Muscle of leg (tissue), 11 donors: ENCODE results near the gene CDK12. TPM values are rescaled to one million over a fixed set of nuclear protein-coding genes. Genes with fewer than 3 reads are reported as not detected.
"Not testable (repeated sequence)": the region's sequence is repeated elsewhere in the genome, so short reads cannot be mapped to it uniquely, and the experiment has no call there.

Source experiments
- DNase-seq: peaks from one replicate; pipeline ENCODE4 v3.0.0; 2013
- H3K27ac ChIP-seq: one replicate; pipeline ENCODE4 v1.5.1; 2013; ENCODE audit warnings: mild to moderate bottlenecking, low read length, control low read depth
- H3K27me3 ChIP-seq: one replicate; pipeline ENCODE4 v1.6.1; 2013; ENCODE audit warnings: low read length; ENCODE audit not compliant: control insufficient read depth, insufficient read depth
- H3K36me3 ChIP-seq: one replicate; pipeline ENCODE4 v1.6.1; 2013; ENCODE audit warnings: low read length; ENCODE audit not compliant: control insufficient read depth, insufficient read depth
- H3K4me1 ChIP-seq: one replicate; pipeline ENCODE4 v1.6.1; 2013; ENCODE audit warnings: low read length; ENCODE audit not compliant: control insufficient read depth, insufficient read depth
- H3K4me3 ChIP-seq: one replicate; pipeline ENCODE4 v1.5.1; 2013; ENCODE audit warnings: low read length, control low read depth
- H3K9me3 ChIP-seq: replicated peaks from 2 replicates; pipeline ENCODE4 v1.6.1; 2013; ENCODE audit warnings: low read depth, low read length; ENCODE audit not compliant: control insufficient read depth
- WGBS: methylation state at CpG from one replicate; pipeline ENCODE4 v1.1.5; 2013; ENCODE audit warnings: missing lambda C conversion rate; ENCODE audit not compliant: insufficient coverage; 5-methylcytosine and 5-hydroxymethylcytosine counted together
- polyA plus RNA-seq, 8 donors: library from polyadenylated mRNA; unstranded; fragments of 120-200 nt; gene quantifications; one replicate each; pipeline versions ENCODE4 v1.2.1 to v1.2.3, GENCODE V29; 2013; ENCODE audit warnings: inconsistent platforms in 1 of 8, low replicate concordance in 1 of 8; ENCODE audit not compliant: insufficient read length in 8 of 8, insufficient read depth in 1 of 8
- total RNA-seq: library from RNA; stranded (reverse); fragments of 120-200 nt; gene quantifications from one replicate; pipeline ENCODE4 v1.2.4, GENCODE V29; 2013

Gene CDK12
- total and polyA plus RNA-seq, 9 donors: 24.1 to 34.0 (median 27.0) TPM

DNA sequence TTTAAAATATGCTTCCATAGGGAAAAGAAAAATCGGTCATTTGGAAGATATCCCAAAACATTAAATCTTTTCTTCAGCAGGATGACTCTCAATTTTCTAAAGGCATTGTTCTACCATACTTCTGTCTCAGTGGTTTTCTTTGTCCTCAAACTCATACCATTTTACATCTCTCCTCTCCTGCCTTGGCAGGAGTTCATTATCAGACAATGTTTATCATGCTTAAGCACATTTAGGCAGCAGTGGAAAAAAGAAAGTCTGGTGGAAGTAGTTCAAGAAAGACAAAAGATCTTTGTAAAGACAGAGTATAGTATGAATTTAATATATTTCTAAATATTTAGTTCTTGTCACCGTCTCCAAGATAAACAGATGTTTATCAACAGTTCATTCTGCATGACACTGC lies 68.2 kb downstream of the CDK12 start:
- WGBS: no CpG with 5 or more reads among the region's 2 CpGs
- peaks cover 41% of the 10 kb centered on the region for H3K36me3 ChIP-seq
- H3K4me1 ChIP-seq: no peaks in the 10 kb centered on the region
- peak; percentile 16 for DNase-seq
- H3K4me3 ChIP-seq: no peak overlapping the region
- no peak overlapping the region for H3K27ac ChIP-seq
- H3K9me3 ChIP-seq: no peaks in the 10 kb centered on the region
- H3K27me3 ChIP-seq: no peaks in the 10 kb centered on the region

DNA sequence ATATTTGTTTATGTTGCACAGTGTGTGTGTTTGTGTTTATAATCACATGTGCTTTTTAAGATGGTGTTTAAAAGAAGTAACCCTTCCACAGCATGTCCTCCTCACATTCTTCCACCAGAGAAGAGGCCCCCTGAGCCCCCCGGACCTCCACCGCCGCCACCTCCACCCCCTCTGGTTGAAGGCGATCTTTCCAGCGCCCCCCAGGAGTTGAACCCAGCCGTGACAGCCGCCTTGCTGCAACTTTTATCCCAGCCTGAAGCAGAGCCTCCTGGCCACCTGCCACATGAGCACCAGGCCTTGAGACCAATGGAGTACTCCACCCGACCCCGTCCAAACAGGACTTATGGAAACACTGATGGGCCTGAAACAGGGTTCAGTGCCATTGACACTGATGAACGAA lies 69.2 kb downstream of the CDK12 start:
- H3K9me3 ChIP-seq: no peaks in the 10 kb centered on the region
- H3K4me3 ChIP-seq: no peak overlapping the region
- WGBS: 89% methylated on average over 8 of the region's 10 CpGs
- no peak for DNase-seq
- H3K27ac ChIP-seq: no peak overlapping the region
- H3K27me3 ChIP-seq: no peaks in the 10 kb centered on the region
- peaks cover 39% of the 10 kb centered on the region for H3K36me3 ChIP-seq
- H3K4me1 ChIP-seq: no peaks in the 10 kb centered on the region

DNA sequence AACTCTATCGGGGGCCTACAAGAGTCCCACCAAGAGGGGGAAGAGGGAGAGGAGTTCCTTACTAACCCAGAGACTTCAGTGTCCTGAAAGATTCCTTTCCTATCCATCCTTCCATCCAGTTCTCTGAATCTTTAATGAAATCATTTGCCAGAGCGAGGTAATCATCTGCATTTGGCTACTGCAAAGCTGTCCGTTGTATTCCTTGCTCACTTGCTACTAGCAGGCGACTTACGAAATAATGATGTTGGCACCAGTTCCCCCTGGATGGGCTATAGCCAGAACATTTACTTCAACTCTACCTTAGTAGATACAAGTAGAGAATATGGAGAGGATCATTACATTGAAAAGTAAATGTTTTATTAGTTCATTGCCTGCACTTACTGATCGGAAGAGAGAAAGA lies 70.0 kb downstream of the CDK12 start:
- Histone ChIP-seq H3K4me1 (no peaks in the 10 kb centered on the region), H3K27ac (no peak overlapping the region), H3K27me3 (no peaks in the 10 kb centered on the region), H3K4me3 (no peak overlapping the region), H3K9me3 (no peaks in the 10 kb centered on the region), H3K36me3 (peaks cover 32% of the 10 kb centered on the region)
- WGBS: 100% methylated on average over 2 of the region's 6 CpGs
- DNase-seq: no peak

DNA sequence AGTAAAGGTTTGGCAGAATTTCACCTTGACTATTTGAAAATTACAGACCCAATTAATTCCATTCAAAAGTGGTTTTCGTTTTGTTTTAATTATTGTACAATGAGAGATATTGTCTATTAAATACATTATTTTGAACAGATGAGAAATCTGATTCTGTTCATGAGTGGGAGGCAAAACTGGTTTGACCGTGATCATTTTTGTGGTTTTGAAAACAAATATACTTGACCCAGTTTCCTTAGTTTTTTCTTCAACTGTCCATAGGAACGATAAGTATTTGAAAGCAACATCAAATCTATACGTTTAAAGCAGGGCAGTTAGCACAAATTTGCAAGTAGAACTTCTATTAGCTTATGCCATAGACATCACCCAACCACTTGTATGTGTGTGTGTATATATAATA lies 72.6 kb downstream of the CDK12 start:
- H3K27ac ChIP-seq: no peak overlapping the region
- WGBS: no CpG with 5 or more reads among the region's 4 CpGs
- no peak overlapping the region for H3K4me3 ChIP-seq
- H3K36me3 ChIP-seq: peaks cover 19% of the 10 kb centered on the region
- H3K9me3 ChIP-seq: no peaks in the 10 kb centered on the region
- H3K27me3 ChIP-seq: no peaks in the 10 kb centered on the region
- no peak for DNase-seq
- H3K4me1 ChIP-seq: no peaks in the 10 kb centered on the region

DNA sequence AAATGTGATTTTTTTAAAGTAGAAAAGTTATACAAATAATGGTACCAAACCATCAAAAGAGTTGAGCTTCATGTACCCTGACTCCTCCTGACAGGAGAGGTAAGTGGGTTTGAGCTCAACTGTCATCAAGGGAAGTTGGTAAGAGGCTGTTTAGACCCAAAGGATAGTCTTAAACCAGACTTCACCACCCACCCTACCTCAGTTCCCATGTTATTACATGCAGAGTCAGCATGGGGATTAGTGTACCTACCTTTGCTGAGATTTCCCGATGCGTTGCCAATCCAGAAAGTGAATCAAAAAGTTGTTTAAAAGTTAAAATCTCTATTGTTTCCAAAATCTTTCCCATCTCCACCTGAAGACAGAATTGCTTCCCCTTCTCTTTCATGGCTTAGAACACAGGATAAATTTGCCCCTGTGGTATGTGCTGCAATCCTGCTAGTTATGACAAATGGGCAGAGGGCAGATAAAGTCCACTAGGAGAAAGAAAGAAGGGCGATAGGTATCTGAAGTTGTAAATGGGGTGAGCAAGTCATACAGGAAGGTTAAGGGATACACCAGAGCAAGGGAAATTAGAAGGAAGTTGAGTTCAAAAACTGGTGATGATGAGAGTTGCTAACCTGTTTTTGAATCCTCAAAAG lies 73.6 kb downstream of the CDK12 start:
- H3K4me3 ChIP-seq: no peak overlapping the region
- peaks cover 17% of the 10 kb centered on the region for H3K36me3 ChIP-seq
- no peaks in the 10 kb centered on the region for H3K4me1 ChIP-seq
- H3K27ac ChIP-seq: no peak overlapping the region
- 79% methylated on average over 1 of the region's 3 CpGs for WGBS
- DNase-seq: no peak
- H3K9me3 ChIP-seq: no peaks in the 10 kb centered on the region
- H3K27me3 ChIP-seq: no peaks in the 10 kb centered on the region

DNA sequence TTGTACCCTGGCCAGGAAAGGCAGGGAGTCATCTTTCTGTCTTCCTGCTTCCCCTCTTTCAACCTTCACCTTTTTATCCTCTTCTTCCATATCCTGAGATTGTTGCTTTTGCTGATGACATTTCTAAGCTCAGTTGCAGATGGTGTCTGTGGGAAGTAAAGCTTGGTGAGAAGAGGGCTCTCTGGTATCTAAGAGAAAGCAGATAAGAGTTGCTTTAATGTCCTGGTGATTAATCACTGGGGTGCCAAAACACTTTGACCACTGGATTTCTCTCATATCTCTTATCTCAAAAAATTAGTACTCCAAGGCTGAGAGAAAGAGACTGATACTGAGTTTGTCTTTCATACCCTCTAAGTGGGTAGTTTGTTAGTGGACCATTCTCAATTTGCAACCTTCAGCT lies 75.2 kb downstream of the CDK12 start:
- Histone ChIP-seq H3K9me3 (no peaks in the 10 kb centered on the region), H3K27me3 (no peaks in the 10 kb centered on the region), H3K27ac (no peak overlapping the region), H3K36me3 (peaks cover 6% of the 10 kb centered on the region), H3K4me3 (no peak overlapping the region), H3K4me1 (no peaks in the 10 kb centered on the region)
- no peak for DNase-seq

DNA sequence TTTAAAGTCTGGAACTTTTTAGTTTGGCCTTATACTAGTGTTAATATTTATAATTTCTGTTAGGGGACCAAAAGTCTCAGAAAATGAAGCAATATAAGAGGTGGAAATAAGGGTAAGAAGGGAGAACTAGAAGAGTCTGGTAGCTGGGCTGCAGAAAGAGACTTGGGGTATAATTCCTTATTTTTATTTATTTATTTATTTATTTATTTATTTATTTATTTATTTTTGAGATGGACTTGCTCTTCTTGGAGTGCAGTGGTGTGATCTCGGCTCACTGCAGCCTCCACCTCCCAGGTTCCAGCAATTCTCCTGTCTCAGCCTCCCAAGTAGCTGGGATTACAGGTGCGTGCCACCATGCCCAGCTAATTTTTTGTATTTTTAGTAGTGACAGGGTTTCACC lies 76.1 kb downstream of the CDK12 start:
- H3K36me3 ChIP-seq, H3K4me1 ChIP-seq, H3K9me3 ChIP-seq, DNase-seq, H3K4me3 ChIP-seq, H3K27ac ChIP-seq, H3K27me3 ChIP-seq: not testable (repeated sequence)
- no CpG with 5 or more reads among the region's 2 CpGs for WGBS

DNA sequence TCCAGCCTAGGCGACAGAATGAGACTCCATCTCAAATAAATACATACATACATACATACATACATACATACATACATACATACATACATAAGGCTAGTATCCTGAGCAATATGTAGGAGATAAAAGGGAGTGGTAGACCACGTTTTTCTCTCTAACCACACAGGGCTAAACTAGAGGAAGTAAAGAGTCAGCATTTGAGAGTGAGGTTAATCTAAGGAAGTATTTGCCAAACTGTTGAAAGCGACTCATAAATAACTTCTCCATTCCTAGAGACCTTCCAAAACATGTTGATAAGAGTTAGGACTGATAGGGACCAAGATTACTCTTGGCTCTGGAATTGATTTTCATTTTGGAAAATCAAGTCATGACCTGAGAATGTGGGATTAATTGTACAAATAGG lies 77.6 kb downstream of the CDK12 start:
- no CpG with 5 or more reads among the region's 3 CpGs for WGBS
- Histone ChIP-seq H3K27ac (no peak overlapping the region), H3K36me3 (peaks cover 2% of the 10 kb centered on the region), H3K9me3 (no peaks in the 10 kb centered on the region), H3K27me3 (no peaks in the 10 kb centered on the region), H3K4me1 (no peaks in the 10 kb centered on the region), H3K4me3 (no peak overlapping the region)
- DNase-seq: no peak

DNA sequence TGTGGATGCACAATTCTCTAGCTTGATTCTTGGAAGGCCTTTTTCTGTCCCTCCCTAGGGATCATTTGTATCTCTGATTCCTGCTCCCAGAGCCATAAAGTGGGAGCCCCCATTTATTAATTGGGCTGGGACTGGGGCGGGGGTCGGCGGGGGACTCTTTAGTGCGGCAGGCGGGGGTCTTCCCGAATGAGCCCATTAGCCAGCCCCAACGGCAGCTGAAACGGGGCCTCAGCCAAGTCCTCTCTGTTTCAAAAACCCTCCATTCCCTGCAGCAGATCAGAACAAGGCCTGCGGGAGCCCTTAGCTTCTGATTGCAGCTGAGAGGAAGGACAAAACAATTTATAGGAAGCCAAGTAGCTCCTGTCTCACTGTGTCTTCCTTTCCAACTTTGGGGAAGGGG lies 79.3 kb downstream of the CDK12 start:
- Histone ChIP-seq H3K36me3 (peaks cover 6% of the 10 kb centered on the region), H3K27me3 (no peaks in the 10 kb centered on the region), H3K9me3 (no peaks in the 10 kb centered on the region), H3K27ac (no peak overlapping the region), H3K4me1 (no peaks in the 10 kb centered on the region), H3K4me3 (no peak overlapping the region)
- WGBS: 89% methylated on average over 5 of the region's 9 CpGs
- DNase-seq: peak; percentile 24

DNA sequence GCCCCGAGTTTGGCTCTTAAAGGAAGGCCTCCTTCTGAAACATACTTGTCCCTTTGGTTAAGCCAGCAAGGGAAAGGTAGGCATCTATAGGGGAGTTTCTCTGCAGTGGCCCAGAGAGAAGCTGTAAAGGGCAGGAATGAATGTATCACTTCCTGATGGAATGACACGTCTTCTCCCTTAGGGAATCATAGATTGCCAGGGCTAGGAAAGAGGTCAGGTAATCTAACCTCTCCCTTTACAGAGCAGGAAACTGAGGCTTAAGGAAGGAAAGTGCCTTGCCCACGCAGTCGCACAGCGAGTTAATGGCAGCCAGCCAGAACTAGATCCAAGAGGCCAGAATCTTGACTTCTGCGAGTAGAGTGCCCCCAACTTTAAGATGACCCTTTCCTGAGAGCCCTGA lies 80.4 kb downstream of the CDK12 start:
- H3K9me3 ChIP-seq: no peaks in the 10 kb centered on the region
- WGBS: 62% methylated on average over 5 of the region's 6 CpGs
- no peak for DNase-seq
- no peak overlapping the region for H3K4me3 ChIP-seq
- peaks cover 9% of the 10 kb centered on the region for H3K36me3 ChIP-seq
- H3K27ac ChIP-seq: no peak overlapping the region
- no peaks in the 10 kb centered on the region for H3K27me3 ChIP-seq
- no peaks in the 10 kb centered on the region for H3K4me1 ChIP-seq

DNA sequence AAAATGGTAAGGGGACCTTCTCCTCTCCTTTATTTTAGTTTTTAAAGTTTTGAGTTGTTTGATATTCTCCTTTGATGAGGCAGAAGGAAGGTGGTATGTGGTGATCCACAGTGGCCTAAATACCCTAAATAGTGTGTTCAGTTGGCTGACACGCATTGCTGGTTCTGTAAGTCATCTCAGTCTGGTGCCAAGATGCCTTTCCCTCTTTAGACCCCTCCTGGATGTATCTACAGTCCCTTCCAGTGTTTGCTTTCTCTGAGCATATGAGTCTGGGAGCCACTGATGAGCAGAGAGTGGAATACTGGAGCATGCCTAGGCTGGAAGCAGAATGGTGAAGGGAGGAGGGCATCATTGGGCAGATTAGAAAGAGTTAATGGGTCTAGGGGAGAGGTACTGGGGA lies 81.9 kb downstream of the CDK12 start:
- WGBS: no CpG with 5 or more reads among the region's 1 CpG
- H3K36me3 ChIP-seq: peaks cover 20% of the 10 kb centered on the region
- no peak for DNase-seq
- H3K9me3 ChIP-seq: no peaks in the 10 kb centered on the region
- peaks cover 3% of the 10 kb centered on the region for H3K4me1 ChIP-seq
- H3K27ac ChIP-seq: no peak overlapping the region
- H3K27me3 ChIP-seq: no peaks in the 10 kb centered on the region
- no peak overlapping the region for H3K4me3 ChIP-seq
